SKM-1 treated with dmso at 0.1 percent for 144 hours (cell line): ENCODE data around the gene ATG16L2.
A peak's percentile ranks its signal among the peaks of the same experiment; 100 is the strongest.
"Not testable (repeated sequence)": the region's sequence is repeated elsewhere in the genome, so short reads cannot be mapped to it uniquely, and the experiment has no call there.

Experiments
- DNase-seq: peaks from one replicate; lab custom pipeline; 2025; ENCODE audit not compliant: unreplicated experiment; lab: John Stamatoyannopoulos, UW

Gene ATG16L2

DNA sequence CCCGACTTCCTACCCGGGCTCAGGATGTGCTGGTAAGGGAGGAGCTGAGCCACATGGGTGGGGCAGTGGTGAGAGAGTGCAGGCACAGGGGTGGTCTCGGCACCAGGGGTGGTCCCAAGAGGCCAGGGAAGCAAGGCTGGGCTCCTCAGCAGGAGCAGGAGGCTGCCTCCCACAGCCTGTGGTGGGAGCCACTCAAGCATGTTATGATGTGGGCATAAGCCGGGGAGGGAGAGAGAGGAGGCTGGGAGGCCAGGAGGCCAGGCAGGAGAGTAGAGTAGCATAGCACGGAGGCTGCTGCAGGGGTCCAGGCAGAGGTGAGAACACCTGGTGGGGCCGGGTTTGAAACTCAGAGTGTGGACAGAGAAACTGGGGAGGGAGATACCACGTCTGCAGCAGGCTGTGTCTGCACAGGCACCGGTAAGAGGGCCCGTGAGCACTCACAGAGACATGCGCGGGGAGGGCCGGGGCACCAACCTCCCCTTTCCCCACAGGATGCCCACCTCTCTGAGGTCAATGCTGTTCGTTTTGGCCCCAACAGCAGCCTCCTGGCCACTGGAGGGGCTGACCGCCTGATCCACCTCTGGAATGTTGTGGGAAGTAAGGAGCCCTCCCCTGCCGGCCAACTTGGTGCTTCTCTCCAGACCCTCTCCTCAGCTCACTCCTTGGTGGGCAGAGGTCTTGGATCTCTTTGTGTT lies 10.7 kb downstream of the ATG16L2 start:
- no peak for DNase-seq

DNA sequence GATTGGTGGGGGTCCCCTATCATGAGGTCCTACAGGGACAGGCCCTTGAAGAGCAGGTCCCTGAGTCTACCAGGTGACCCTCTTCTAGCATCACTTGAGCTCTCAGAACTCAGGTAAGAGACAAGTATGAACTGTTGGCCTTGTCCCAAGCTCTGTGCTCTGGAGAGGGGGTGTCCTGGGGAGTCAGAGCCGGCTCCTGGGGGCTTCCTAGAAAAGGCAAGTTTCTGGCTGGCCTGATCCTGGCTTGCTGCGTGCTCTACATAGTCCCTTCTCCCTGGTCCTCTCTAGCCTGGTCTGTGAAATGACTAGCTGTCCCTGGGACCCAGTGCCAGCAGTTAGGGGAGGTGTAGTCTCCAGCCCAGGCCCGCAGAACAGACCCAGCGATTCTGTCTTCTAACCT lies 11.4 kb downstream of the ATG16L2 start:
- no peak for DNase-seq

DNA sequence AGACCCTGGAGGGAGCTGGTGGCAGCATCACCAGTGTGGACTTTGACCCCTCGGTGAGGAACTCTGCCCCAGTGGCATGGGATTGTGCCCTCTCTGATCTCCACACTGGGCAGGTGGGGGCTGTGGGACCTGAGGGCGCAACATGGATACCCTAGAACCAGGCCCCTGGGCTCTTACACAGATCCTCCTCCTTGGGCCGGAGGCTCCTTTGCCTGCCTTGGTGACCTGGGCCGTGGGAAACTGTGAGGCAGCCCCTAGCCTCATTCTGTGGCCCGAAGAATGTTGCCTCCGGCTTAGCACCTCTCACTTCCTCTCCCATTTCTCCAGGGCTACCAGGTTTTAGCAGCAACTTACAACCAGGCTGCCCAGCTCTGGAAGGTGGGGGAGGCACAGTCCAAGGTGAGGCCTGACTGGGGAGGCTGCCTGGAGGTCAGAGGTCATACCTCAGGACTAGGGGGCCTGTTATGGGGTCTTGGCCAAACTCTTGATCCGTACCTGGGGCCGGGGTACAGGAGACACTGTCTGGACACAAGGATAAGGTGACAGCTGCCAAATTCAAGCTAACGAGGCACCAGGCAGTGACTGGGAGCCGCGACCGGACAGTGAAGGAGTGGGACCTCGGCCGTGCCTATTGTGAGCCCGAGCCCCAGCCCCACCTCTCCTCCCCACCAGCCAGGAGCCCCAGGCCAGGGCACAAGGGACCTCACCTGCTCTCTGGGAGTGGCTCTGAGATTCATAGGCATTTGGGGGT lies 12.2 kb downstream of the ATG16L2 start:
- DNase-seq: no peak

DNA sequence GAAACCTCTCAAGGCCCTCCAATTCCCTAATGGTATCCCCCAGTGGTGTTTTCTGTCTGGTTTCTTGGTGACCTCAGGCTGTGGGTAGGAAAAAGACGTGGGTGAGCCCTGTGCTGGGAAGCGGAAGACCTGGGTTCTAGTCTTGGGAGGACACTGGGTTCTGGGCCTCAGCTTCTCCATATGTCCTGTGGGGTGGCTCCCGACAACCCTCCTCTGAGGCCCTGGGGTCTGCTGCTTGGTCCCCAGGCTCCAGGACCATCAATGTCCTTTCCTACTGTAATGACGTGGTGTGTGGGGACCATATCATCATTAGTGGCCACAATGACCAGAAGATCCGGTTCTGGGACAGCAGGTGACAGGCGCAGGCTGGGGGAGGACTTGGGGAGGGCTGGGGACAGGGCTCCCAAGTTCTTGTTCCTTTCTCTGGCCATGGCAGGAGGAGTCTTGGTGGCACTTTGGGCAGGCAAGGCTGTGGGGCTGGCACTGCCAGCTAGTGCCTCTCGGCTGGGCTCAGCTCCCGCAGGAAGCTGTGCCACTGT lies 12.8 kb downstream of the ATG16L2 start:
- no peak for DNase-seq

DNA sequence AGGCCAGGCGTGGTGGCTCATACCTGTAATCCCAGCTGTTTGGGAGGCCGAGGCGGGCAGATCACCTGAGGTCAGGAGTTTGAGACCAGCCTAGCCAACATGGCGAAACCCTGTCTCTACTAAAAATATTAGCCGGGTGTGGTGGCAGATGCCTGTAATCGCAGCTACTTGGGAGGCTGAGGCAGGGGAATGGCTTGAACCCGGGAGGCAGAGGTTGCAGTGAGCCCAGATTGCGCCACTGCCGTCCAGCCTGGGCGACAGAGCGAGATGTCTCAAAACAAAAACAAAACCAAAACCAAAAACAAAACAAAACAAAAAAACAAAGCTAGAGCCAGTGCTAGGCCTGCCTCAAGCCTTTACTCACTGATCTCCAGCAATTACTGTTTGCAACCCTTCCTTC lies 13.4 kb downstream of the ATG16L2 start:
- DNase-seq: not testable (repeated sequence)

DNA sequence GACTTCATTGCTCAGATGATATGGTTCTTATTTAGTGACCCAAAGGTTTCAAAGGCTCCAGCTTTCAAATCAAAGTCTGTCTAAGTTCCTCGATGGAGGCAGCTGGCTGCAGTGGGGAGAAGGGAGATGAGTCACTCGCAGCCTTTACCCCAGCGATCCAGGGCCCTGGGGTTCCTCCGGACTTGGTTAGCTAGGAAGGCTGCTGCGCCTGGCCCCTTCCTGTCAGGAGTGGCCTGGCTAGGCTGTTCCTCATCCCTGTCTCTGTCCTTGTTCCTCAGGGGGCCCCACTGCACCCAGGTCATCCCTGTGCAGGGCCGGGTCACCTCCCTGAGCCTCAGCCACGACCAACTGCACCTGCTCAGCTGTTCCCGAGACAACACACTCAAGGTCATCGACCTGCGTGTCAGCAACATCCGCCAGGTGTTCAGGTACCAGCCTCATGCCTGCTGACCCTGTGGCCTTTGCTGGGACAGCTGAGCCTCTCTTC lies 13.9 kb downstream of the ATG16L2 start:
- no peak for DNase-seq

DNA sequence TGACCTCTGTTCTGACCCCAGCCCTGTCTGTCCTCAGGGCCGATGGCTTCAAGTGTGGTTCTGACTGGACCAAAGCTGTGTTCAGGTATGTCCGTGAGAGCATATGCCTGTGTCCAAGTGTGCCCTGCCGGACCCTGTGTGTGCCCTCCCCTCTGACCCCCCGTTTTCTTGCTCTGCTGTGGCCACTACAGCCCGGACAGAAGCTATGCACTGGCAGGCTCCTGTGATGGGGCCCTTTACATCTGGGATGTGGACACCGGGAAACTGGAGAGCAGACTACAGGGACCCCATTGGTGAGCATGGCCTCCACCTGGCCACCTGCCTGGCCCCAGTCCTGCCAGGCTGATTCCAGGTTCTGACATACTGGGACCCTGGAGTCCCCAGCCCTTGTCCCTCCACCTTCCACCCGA lies 14.5 kb downstream of the ATG16L2 start:
- DNase-seq: peak; percentile 60

DNA sequence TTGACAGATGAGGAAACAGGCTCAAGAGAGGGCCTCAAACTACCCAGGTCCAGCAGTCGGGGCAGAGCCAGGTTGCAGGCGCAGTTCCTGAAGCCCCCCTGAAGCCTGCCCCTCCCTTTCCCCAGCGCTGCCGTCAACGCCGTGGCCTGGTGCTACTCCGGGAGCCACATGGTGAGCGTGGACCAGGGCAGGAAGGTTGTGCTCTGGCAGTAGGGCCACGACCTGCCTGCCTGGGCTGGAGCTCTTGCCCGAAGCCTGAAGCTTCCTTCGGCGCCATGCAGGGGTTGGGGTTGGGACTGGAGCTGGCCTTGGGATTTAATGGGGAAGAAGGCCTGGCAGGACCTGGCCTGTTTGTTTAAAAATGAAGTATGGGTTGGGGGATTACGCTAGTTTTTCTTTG lies 15.0 kb downstream of the ATG16L2 start:
- no peak for DNase-seq

DNA sequence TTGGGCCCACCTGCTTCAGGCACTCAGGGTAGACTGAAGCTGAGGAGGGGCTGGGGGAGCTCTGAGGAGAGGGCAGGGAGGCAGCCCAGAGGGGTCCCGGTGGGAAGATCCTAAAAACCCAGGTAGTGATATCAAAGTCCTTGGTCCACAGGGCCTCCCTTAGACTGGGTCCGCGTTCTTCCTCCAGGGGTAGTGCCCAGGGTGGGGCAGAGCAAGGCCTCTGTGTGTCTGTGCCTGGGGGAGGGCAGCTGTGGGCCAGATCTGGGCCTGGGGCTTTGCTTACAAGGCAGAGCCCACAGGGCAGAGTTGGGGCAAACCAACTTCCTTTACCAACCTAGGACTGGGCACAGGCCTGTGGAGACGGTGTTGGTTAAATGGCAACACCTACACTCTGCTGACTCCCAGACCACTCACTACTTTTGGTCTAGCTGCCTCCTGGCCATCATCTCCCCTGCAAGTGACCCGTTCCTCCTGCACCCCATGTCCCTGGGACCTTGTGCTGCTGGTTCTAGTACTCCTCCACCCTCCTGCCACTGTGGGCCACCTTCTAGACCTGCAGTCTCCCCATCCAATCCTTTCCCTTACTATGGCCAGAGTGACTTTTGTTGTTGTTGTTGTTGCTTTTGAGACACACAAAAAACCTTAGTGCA lies 15.8 kb downstream of the ATG16L2 start:
- no peak for DNase-seq

DNA sequence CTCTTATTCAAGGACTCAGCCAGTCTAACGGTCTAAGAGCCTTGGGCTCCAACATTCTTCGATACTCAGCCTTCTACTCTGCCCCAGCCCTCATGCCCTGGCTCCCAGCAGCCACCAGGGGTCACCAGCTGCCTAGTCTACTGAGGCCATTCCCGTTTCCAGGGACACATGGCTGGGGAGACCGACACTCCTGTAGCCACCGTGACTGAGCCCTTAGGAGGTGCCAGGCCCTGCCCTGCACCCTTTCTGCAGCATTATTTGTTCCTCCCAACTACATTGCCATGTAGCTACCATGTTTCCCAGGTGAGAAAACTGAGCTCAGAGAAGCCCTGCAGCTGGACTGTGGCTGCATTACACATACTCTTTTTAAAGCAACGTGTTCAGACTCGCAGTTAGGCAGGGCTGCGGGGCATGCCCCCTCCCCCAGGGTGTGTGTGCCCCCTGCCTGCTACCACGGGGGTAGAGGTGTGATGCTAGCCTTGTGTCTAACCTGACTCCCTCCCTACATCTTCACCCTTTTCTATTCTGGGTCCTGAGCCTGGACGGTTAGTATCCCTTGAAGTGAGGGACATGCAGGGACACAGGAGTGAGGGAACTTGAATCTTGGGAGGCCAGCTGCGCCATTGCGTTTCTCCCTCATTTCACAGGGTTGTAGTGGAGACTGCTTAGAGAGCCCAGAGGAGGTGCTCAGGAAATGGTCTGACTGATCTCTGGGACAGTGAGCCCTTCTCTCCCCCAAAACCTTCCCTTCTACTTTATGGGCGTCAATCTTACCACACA lies 17.5 kb downstream of the ATG16L2 start:
- peak; percentile 55 for DNase-seq

DNA sequence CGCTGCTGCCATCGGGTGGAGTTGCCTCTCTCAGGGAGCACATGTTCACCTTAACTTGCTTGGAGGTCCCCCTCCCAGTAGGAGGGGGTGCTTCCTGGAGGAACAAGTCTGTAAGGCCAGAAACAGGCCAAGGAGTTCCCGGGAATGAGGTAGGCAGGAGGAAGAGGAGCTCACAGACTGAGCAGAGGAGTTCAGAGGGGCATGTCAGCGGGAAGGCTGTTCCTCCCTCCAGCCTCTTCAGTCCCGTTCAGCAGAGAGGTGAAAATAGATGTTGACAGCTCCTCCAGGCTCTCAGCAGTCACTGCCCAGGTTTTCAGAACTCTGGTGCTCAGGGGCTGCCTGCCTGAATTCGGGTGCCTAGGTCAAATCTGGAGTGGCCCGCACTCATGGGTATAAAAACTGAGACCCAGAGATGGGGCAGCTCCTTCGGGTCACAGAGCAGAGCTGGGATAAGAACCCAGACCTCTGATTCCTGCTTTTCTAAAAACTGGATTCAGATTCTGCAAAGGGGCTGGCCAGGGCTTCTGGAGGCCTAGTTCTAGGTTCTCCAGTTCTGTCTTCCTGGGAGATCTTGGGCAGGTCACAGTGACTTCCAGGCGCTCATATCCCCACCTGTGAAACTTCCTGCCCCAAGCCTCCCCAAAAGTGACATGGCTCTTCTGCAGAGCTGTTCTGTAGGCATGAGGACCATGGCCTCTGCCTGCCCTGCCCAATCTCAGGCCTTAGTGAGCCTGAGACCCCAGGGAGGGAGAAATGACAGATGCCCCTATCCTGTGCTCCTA lies 18.3 kb downstream of the ATG16L2 start:
- DNase-seq: no peak

DNA sequence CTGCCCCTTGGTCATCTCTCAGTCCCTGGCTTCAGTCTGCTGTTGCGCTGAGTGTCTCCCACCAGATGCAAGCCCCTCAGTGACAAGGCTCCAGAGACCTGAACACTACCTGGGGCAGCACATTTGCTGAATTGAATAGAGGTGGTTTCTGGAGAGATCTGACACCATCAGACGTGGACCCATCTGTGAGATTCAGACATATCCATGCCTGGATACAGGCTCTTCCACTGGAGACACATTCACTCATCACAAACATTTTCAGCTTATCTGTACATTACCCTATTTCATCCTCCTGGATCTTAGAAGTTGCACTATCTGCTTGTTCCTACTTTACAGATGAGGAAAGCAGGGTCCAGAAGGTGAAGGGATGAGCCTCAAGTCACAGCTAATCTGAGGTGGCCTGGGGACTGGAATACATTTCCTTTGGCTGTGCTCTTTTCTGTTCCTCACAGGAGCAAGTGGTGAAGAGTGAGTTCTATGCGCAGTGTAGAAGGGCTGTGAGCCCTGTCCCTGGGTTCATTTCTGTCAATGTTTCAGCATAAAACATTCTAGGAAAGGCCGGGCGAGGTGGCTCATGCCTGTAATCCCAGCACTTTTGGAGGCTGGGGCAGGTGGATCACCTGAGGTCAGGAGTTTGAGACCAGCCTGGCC lies 19.0 kb downstream of the ATG16L2 start:
- DNase-seq: no peak

DNA sequence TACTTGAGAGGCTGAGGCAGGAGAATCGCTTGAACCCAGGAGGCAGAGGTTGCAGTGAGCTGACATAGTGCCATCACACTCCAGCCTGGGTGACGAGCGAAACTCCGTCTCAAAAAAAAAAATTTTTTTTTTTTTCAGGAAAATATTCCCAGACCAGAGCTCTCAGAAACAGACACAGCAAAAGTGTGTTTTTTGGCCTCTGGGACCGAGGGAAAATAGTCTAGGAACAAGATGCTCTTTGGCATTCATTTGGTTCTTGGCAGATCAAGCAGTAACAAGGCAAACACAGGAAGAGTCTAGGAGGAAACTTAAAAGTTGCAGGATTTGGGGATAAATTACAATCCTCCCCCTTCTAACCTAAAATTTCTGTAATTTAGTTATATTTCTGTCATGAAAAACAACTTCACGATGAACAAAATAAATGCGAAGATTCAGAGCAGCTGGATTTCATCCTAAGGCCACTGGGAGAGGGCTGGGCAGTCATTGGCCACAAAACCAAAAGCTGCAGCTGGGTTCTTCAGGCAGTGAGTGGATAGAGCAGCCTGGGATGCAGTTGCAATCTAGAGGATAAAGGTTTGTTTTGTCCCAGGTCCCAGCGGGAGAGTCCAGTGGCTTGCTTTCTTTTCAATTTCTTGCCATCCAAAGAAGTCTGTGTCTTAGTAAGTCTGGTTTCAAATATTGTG lies 19.7 kb downstream of the ATG16L2 start:
- no peak for DNase-seq

DNA sequence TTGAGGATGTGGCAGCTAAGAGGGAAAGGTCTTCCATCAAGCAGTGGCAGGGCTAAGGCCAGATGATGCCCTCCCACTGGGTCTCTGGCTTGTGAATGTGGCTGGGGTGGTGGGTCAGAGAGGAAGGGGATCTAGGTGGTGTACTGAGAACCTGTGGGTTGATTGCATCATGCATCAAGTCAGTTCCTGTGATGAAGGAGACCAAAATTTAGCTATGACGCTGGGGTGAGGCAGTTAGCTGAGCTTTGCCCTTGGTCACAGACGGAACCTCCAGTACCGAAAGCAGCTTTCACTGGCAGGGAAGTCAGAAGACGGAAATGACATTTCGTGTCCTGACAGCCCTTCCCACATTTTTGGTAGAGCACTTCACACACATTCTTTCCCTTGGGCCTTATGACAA lies 20.7 kb downstream of the ATG16L2 start:
- DNase-seq: no peak

DNA sequence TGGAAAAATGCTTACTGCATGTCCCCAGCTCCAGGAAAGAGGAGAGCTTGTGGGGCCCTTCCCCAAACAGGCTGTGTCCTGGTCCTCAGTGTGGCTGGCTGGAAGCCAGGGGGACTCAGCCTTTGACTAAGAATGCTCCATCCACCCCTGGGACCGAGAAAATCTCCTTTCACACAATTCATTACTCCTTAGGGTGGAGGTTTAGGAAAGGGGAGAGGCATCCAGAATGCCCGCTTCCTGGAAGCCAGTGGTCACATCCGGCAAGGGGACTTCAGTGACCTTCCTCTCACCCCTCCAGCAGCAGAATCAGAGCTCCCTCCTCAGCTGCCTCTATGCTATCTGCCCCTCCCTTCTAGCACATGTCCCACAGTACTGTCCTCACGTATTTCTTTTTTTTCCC lies 21.9 kb downstream of the ATG16L2 start:
- no peak for DNase-seq

DNA sequence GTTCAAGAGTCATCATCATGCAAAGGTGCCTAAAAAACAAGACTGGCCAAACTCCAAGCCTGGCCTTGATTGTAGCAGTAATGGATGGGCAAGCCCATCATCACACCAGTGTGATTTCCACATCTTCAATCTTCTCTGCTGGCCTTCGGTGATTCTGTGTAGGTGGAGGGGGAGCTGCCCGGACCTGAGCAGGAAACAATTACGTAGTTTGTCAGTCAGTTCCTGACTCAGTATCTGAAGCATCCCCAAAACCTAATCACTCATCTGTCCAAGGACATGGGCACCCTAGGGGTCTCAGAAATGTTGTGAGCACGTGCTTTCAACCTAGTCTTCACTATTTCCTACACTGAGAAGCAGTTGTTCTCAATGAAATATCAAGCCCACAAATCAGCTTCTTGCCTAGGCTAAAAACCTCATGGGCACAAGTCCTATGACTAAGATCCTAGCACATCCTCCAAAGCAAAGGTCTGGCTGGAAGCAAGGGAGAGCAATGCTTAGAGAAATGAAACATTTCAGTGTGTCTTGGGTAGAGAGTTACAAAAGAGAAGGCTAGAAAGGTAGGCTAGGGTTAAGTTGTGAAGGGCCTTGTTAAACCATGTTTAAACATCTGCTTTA lies 24.6 kb downstream of the ATG16L2 start:
- DNase-seq: no peak

DNA sequence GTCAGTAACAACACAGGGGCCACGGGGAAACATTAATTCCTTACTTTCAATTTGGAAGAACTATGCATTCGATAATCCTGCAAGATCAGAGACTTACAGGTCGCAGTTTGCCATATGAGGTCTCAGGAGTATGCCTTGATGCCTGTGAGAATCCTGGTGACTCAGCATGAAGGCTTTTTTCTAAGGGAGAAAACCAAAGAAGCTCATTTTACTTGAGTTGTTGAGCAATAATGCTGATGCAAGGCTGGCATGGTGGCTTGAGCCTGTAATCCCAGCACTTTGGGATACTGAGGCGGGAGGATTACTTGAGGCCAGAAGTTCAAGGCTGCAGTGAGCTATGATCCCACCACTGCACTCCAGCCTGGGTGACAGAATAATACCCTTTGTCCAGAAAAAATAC lies 26.6 kb downstream of the ATG16L2 start:
- DNase-seq: no peak

DNA sequence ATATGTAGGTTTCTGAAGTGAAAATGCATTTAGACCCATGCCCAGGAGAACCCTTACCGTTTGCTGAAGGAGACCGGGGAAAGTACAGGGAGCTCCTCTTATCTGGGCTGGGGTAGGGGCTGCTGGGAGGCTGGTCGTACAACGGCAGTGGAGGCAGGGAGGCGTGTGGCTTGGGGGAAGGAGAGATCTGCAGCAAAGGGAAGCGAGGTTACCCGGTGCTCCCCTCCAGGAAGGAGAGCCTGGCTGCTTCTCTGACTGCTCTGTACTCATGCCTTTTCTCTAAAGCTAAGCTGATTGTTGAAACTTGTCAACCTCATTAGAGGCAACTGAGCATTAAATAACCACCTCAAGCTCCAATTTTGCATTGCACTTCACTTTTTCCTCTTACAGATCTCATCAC lies 27.2 kb downstream of the ATG16L2 start:
- DNase-seq: no peak

DNA sequence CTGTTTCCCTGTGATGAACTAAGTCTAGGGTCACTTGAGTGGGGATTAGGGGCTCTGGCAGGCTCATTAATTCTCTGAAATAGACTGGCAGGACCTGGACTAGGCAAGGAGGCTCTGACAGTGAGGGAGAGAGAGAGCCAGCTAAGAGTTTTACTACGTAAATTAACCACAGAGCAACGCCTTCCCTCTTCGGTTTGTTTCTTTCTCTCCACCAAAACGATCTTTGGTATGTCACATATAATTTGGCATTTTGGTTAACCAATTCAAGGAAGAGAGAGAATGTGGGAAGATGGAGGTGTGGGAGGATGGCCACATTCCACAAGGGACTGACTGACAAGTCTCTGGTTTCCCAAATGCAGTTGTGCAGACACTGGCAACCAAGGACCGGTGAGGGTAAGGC lies 27.9 kb downstream of the ATG16L2 start:
- no peak for DNase-seq
